SKM-1 (cell line): ENCODE measurements around the gene ISCU.
"Not testable (repeated sequence)": the region's sequence is repeated elsewhere in the genome, so short reads cannot be mapped to it uniquely, and the experiment has no call there.

Source experiments
- DNase-seq: peaks from one replicate; lab custom pipeline; 2025; ENCODE audit not compliant: unreplicated experiment; lab: John Stamatoyannopoulos, UW

Gene ISCU

DNA sequence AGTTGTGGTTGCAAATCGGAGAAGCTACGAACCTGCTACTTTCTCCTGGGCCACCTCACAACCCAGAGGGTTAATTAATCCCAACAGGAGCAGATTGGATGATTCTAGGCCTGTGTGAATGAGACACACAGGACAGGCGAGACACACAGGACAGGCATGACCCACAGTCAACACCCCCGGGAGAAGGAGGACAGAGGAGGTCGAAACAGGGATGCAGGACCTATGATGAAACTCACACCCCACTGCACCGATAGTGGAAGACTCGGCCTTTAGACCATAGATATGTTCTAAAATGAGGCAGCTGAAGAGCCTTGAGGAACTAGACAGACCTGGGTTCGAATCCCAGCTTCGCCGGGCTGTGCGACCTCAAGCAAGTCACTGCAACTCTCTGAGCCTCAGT, 23.9 kb downstream of the ISCU start:
- no peak for DNase-seq

DNA sequence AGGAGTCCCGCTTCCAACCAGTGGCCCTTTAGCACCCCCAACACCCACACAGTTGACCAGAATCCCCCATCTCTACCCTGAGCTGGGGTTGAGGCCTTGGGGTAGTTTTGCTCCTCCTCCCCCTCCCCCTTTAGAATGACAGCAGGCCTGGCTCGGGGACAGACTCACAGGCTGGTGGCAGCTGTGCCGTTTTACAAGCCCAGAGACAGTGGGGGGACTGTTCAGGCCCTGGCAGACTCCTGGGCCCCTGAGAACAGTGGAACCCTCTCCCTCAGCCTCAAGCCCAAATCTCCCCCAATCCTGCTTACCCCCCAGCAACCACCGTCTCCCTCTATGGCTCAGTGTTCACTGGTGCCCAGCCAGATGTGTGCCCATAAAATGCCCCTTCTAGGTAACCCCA, 25.4 kb downstream of the ISCU start:
- DNase-seq: no peak

DNA sequence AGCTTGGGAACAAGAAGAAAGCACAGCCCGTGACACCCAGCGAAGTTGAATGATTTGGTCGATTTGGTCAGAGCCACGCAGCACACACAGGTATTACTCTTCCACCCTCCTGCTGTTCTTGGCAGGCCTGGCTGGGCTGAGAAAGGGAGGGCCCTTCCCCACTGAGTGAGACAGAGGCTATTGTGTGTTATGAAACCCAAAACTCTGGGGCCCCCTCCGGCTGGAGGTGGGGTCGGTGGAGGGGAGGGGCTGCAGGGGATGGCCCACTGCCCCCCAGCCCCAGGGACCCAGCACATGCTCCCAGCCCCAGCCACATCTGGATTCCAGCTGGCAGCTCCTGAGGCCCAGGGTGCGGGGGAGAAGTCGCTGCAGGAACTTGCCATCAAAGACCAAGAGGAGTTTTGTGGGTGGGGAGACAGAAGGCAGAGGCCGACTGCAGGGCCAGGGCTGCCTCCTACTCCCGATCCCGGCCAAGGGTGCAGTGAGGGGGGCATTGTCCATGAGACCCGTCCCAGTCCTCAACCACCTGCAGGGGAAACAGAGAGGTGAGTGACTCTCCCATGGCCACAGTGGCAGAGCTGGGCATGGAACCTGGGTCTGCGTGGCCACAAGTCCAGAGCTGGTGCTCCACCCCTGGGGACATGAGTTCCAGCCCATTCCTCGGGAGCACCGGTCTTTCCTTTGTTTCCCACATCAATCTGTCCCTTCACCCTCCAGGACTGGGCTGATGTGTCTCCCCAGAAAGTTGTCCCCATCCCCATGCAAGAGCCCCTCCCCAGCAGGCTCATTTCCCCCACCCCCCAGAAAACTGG, 26.8 kb downstream of the ISCU start:
- DNase-seq: no peak

DNA sequence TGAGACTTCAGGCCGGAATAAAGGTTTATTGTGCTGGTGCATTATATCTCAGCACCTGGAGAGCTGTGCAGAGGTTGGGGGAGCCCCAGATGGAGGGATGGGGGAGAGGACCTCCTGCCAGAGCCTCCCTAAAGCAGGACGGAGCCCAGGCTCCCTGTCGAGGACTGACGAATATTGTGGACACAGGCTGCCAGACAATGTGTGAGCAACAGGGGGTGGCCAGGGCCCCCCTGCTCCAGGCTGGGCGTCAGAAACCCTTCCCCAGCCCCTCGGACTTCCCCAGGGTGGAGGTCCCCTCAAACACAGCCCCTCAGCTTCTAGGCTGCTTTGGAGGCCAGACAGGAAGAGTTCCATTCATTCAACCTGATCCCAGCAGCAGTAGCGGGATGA, 27.4 kb downstream of the ISCU start:
- DNase-seq: no peak

DNA sequence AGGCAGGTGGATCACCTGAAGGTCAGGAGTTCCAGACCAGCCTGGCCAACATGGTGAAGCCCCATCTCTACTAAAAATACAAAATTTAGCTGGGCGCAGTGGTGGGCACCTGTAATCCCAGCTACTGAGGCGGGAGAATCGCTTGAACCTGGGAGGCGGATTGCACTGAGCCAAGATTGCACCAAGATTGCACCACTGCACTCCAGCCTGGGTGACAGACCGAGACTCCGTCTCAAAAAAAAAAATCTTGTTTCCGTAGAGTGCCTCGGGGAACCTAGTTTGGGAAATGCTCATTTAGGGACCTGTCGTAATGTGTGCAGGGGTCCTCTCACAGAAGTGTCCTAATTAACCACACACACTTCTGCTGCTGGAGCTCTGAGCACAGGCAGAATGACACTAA, 28.1 kb downstream of the ISCU start:
- DNase-seq: not testable (repeated sequence)

DNA sequence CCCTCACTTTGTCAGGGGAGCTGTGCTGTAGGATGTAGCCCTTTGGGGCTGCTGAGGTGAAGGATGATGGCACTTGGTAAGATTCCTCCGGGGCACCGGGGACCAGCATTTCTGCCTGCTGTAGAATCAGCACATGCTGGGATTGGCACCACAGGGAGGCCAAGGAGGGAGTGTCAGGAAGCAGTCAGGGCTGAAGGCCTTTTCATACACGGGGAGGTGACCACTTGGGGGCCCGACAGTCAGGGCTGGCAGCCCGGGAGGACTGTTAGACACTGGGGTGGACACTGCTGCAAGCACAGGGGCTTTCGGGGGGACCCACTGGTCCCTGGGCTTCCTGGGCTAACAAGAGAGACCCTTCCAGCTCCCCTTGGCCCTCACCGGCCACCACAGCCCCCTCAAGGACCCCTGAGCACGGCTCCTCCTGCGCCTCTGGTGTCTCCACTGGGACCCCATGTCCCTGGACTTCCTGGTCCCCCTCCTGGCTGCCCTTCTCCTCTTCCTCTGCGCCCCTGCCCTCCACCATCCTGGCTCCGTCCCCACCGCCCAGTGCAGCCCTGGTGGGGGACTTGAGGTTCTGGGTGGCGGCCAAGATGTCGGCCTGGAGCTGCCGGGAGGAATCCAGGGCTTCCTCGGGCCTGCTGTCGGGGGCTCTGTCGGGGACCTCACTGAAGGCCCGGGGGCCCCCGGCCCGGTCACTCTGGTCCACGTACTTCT, 29.0 kb downstream of the ISCU start:
- DNase-seq: no peak

DNA sequence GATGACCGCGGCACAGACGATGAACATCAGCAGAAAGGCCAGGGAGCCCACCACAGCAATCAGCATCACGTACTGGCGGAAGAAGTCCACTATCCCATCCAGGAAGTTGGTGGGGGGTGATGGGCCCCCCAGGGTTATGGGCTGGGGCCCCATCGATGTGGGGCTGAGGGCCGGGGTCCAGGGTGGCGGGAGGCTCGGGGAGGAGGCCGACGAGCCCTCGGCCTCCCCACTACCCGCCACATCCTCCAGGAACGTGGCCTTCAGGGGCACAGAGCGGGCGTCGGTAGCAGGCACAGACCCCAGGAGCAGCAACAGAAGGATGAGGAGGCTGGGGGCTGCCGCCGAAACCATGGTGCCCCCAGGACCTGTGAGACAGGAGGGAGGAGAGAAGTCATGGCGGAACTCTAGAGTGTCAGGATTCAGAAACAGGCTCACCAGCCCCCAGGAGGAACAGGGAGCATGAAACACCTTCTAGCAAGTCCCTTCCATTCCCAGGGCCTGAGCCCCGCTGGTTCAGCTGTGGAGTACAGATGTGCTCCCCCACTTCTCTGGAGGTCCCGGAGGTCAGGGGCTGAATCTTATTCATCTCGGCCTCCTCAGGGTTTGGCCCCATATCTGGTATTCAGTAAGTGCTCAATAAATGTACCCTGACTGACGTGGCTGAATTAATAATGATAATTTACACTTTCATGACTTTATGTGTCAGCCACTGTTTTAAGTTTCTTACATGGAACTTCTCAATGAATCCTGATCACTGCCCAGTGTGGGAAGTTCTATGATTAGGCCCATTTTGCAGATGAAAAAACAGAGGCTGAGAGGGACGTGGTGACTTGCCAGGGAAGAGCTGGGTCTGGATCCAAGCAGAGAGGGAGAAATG, 29.9 kb downstream of the ISCU start:
- no peak for DNase-seq

DNA sequence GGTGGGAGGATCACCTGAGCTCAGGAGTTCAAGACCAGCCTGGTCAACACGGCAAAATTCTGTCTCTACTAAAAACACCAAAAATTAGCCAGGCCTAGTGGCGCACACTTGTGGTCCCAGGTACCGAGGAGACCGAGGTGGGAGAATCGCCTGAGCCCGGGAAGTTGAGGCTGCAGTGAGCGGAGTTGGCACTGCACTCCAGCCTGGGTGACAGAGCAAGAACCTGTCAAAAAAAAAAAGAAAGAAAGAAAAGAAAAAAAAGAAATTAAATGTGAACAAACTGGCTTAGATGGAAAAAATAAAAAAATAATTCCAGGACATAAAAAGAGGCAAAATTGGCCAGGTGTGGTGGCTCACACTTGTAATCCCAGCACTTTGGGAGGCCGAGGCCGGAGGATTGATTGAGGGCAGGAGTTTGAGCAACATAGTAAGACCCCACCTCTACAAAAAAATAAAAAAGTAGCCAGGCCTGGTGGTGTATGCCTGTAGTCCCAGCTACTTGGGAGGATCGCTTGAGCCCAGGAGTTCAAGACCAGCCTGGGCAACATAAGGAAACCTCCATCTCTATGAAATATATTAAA, 32.0 kb downstream of the ISCU start:
- DNase-seq: no peak

DNA sequence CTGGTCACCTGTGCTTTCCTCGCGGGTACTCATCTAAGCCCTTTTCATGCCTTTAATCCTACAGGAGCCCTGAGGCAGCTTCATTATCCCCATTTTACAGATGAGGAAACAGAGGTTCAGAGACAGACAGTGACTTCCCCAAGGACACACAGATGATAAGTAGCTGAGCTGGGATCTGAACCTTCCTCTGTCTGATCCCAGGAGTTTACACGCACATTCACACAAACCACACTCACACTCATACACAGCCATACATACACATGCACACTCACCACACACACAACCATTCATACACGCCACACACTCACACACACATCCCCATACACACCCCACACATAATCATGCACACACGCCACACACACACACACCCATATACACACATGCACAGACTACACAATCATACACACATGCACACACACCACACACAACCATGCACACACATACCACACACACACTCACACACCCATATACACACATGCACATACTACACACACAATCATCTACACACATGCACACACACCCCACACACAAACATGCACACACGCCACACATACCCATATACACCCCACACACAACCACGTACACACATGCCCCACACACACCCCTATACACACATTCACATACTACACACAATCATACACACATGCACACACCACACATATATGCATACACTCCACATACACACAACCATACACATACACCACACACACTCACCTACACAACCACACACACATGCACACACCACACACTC, 32.7 kb downstream of the ISCU start:
- DNase-seq: no peak

DNA sequence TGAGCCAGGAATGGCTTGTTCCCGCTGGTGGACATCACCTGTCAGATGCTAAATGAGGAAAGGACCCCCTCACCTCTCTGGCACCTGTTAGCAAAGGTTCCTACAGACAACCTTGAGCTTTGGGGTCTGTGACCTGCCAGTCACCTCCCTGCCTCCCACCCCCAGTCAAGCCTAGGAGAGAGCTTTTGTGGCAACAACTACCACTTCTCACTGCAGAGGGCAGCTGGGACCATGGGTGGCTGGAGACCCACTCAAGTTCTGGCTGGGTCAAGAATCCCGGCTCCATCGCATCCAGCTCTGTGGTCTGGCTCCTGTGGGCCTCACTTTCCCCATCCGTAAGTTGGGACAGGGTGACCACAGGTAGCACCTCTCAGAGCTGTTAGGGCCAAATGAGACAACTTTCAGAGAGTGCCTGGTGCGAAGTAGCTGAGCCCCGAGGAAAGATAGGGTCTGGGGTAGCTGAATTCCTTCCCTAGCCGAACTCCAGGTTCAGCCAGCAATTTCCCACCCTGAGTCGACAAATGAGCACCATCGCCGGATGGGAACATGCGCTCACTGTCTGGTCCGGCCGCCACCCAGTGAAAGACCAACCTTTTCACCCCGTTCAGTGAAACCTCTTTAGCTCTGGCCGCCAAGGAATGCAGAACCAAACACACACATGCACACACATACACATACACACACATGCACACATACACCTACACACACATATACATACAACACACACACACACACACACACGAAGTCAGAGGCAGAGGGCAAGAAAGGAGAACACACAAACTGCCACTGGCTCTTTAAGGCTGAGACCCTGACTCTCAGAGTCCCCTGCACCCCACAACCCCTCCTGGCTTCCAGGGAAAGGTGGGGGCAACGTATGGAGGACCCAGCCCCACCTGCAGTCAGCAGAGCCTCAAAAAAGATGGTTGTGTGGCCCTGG, 33.6 kb downstream of the ISCU start:
- DNase-seq: no peak

DNA sequence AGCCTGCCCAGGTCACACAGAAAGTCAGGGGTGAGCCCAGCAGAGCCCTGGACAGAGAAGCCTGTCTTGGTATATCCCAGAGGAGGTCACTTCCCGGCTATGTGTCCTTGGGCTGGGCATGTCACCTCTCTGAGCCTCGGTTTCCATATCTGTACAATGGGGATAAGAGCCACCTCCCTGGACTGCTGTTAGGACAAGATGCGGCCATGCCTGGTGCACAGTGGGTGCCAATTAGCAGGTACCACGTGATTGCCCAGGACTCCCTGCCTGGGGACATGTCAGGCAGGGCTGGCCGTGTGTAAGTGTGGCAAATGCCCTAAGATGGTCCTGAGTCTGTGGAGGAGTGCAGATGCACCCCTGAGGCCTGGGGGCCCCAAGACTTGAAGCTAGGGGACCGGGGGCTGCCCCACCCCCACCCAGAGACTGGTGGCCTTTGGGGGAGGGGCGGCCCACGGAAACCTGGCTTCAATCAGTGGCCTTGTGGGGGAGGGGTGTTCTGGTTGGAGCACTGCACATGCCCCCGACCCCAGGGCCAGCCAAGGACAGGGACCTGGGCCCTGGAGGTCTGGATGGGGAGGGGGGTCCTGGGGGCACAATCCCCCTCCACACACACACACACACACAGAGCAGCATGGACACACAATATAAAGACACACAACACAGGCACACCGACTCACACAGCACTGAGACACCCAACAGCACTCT, 34.6 kb downstream of the ISCU start:
- no peak for DNase-seq

DNA sequence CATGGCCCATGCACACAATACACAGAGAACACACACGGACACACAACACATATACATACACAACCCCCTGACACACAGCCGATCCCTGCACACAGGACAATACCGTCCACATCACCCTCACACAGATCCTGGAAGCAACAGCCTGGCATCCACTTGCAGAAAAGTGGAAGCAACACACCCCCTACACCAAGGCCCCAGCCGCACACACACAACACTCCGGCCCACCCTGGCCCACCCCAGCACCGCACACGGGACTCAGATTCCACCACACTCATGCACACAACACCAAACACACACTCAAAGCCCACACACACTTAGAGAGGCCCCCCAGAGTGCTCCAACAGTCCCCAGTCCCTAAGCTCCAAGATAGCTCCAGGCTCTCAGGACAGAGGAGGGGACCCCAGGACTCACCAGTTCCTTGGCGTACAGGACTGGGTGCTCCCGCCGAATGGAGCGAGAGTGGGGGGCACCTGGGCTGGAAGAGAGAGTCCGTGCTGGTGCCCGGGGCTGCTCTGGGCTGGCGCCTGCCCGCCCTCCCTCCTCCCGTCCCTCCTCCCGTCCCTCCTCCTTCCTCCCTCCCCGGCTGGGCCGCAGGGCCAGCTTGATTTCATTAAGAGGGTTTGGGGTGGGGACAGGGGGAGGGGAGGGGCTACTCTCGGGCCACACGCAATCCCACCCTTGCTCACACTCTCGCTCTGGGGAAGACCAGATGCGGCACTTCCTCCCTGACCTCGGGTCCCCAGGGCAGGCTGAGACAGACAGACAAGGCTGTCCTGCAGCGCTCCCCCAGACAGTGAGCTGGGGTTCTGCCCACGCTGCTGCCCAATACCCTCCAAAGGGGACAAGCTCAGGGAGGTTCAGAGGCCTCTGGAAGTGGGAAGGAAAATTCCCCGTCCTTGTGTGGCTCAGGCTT, 35.4 kb downstream of the ISCU start, which contains the start of gene TMEM119:
Gene TMEM119 (minus strand): TSS at position 526 of the 913 bp plus-strand sequence. CDS start 5,701 bp downstream, outside the sequence.
- DNase-seq: no peak

DNA sequence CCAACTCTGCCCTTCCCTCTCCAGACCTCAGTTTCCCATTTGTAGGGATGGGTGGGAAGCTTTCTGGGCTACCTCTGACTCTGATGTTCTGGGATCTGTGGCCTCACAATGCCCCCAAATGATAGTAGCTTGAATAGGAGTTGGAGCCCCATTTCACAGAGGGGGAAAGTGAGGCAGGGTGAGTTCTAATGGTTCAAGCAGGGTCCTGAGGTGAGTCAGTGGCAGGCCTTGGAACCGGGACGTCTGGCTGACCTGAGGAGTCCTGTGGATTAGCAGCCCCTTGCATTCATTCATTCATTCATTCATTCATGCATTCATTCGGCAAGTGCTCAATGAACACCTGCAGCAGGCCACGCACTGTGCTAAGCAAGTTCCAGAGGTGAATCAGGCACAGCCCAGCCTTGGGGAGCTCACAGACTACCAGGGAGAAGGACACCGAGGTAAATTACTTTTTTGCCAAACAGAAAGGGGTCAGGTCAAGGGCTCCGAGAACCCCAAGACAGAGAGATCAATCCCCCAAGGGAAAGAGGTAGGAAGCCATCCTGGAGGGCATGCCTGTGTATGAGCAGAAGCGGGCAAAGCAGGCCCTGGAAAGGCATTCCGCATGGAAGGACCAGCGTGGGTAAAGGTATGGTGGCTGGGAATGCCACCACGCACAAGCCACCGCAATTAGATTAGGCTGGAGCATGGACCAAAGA, 36.3 kb downstream of the ISCU start:
- no peak for DNase-seq

DNA sequence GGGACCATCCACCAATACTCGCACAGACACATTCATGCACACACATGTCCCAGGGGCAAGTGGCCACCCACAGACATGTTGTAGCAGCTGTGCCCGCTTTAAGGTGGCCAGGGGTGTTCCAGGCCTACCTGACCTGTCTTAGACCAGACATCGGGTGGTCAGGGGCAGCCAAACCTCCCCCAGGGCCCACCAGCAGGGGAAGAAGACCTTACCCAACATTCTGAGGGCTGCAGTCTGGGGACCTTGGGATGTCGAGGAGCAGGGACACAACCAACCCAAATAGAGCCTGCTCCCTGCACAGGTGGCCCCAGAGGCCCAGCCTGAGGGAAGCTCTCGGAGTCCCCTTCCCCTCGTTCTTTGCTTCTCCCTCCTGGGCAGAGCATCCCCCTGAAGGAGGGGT, 37.1 kb downstream of the ISCU start:
- no peak for DNase-seq

DNA sequence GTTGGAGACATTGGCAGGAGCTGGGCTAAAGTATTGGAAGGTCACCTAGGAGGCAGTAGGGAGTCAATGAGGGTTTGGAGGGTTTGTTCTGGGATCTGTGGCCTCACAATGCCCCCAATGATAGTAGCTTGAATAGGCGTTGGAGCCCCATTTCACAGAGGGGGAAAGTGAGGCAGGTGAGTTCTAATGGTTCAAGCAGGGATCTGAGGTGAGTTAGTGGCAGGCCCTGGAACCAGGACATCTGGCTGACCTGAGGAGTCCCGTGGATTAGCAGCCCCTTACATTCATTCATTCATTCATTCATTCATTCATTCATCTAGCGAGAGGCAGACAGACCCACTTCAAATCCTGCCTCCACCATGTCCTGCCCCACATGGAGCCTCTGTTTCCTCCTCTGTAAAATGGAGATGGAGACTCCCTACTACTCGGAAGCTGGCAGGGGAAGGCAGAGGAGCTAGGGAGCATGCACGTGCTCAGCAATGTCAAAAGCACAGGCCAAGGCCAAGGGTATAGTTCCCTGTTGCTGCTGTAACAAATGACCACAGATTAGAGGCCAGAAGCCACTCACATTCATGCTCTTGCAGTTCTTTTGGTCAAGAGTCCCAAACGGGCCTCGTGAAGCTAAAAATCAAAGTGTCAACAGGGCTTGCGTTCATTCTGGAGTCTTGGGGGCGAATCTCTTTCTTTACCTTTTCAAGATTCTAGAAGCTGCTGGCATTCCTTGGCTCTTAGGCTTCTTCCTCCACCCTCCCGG, 37.7 kb downstream of the ISCU start:
- DNase-seq: no peak

DNA sequence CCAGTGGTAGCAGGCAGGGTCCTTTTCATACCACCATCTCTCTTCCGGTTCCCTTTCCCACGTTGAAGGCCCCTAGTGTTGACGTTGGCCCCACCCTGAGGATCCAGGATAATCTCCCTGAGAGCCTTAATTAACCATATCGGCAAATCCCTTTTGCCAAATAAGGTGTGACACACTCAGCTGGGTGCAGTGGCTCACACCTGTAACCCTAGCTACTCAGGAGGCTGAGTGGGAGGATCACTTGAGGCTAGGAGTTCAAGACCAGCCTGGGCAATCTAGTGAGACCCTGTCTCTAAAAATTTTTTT, 38.3 kb downstream of the ISCU start:
- DNase-seq: no peak
